Mesenchymal stem cell (in vitro differentiated cells and primary cell): ENCODE data around the gene EXOSC7.

ENCODE experiments used
- DNase-seq: peaks from one replicate; pipeline ENCODE4 v3.0.0-alpha.2; 2013
- H2AFZ ChIP-seq: one replicate; pipeline ENCODE4 v1.6.1; 2013; ENCODE audit warnings: low read depth, mild to moderate bottlenecking, control low read depth, inconsistent platforms, low read length, moderate library complexity
- H2AK5ac ChIP-seq: 2 replicates; pipeline ENCODE4 v1.6.1; 2013; ENCODE audit warnings: low read length, moderate library complexity, mild to moderate bottlenecking, inconsistent platforms; ENCODE audit not compliant: severe bottlenecking
- H2BK120ac ChIP-seq: one replicate; pipeline ENCODE4 v1.6.1; 2013; ENCODE audit warnings: low read depth, mild to moderate bottlenecking, inconsistent platforms, low read length, moderate library complexity
- H2BK12ac ChIP-seq, 2 experiments: one replicate each; pipeline ENCODE4 v1.6.1; 2013; ENCODE audit warnings: inconsistent platforms in 2 of 2, low read length in 2 of 2, mild to moderate bottlenecking in 2 of 2, moderate library complexity in 2 of 2, control low read depth in 1 of 2
- H2BK15ac ChIP-seq: one replicate; pipeline ENCODE4 v1.6.1; 2013; ENCODE audit warnings: mild to moderate bottlenecking, low read depth, inconsistent platforms; ENCODE audit not compliant: poor library complexity, severe bottlenecking
- H2BK5ac ChIP-seq: 2 replicates; pipeline ENCODE4 v1.6.1; 2013; ENCODE audit warnings: low read depth, mild to moderate bottlenecking, low read length, control low read depth, inconsistent platforms; ENCODE audit not compliant: poor library complexity, severe bottlenecking
- H3K14ac ChIP-seq, 2 experiments: one replicate each; pipeline ENCODE4 v1.6.1; 2013; ENCODE audit warnings: inconsistent platforms in 2 of 2, low read length in 2 of 2, control low read depth in 1 of 2, mild to moderate bottlenecking in 1 of 2, moderate library complexity in 1 of 2
- H3K18ac ChIP-seq, 2 experiments: one replicate each; pipeline ENCODE4 v1.6.1; 2013; ENCODE audit warnings: inconsistent platforms in 2 of 2, low read length in 2 of 2, control low read depth in 1 of 2, low read depth in 1 of 2, mild to moderate bottlenecking in 1 of 2
- H3K23ac ChIP-seq, 2 experiments: one replicate each; pipeline ENCODE4 v1.6.1; 2013; ENCODE audit warnings: inconsistent platforms in 2 of 2, low read length in 2 of 2, mild to moderate bottlenecking in 2 of 2, moderate library complexity in 2 of 2, control low read depth in 1 of 2
- H3K27ac ChIP-seq: 2 replicates; pipeline ENCODE4 v1.5.1; 2013; ENCODE audit warnings: mild to moderate bottlenecking, moderate library complexity, low read length, control low read depth, inconsistent platforms; ENCODE audit not compliant: poor library complexity, severe bottlenecking
- H3K27me3 ChIP-seq, 2 experiments: 2 replicates each; pipeline versions ENCODE4 v1.6.1 to v1.7.0; 2013; ENCODE audit warnings: low read length in 2 of 2, mild to moderate bottlenecking in 2 of 2, moderate library complexity in 2 of 2, control low read depth in 1 of 2, inconsistent platforms in 1 of 2; ENCODE audit not compliant: control insufficient read depth in 1 of 2, insufficient read depth in 1 of 2
- H3K36me3 ChIP-seq, 2 experiments: 2 replicates each; pipeline versions ENCODE4 v1.6.1 to v1.7.0; 2013; ENCODE audit warnings: low read length in 2 of 2, control low read depth in 1 of 2, inconsistent platforms in 1 of 2, low read depth in 1 of 2, mild to moderate bottlenecking in 1 of 2; ENCODE audit not compliant: insufficient read depth in 2 of 2, control insufficient read depth in 1 of 2
- H3K4ac ChIP-seq, 2 experiments: one replicate each; pipeline ENCODE4 v1.6.1; 2013; ENCODE audit warnings: inconsistent platforms in 2 of 2, low read length in 2 of 2, mild to moderate bottlenecking in 2 of 2, moderate library complexity in 2 of 2, control low read depth in 1 of 2, low read depth in 1 of 2
- H3K4me1 ChIP-seq: 2 replicates; pipeline ENCODE4 v1.6.1; 2013; ENCODE audit warnings: low read depth, low read length, control low read depth; ENCODE audit not compliant: control insufficient read depth, insufficient read depth
- H3K4me2 ChIP-seq: 2 replicates; pipeline ENCODE4 v1.6.1; 2013; ENCODE audit warnings: low read length, mild to moderate bottlenecking, inconsistent platforms; ENCODE audit not compliant: poor library complexity, severe bottlenecking
- H3K4me3 ChIP-seq, 2 experiments: 2 replicates each; pipeline versions ENCODE4 v1.5.1 to v1.7.0; 2013; ENCODE audit warnings: low read length in 2 of 2, mild to moderate bottlenecking in 2 of 2, control low read depth in 1 of 2, low read depth in 1 of 2; ENCODE audit not compliant: insufficient read depth in 1 of 2
- H3K79me1 ChIP-seq: replicated peaks from 2 replicates; pipeline ENCODE4 v1.6.1; 2013; ENCODE audit warnings: mild to moderate bottlenecking, control low read depth, low read length, inconsistent platforms; ENCODE audit not compliant: poor library complexity, severe bottlenecking
- H3K9ac ChIP-seq: 2 replicates; pipeline ENCODE4 v1.7.0; 2013; ENCODE audit warnings: mild to moderate bottlenecking, low read length, moderate library complexity
- H3K9me3 ChIP-seq: 2 replicates; pipeline ENCODE4 v1.7.0; 2013; ENCODE audit warnings: mild to moderate bottlenecking, low read length; ENCODE audit not compliant: control insufficient read depth
- H4K8ac ChIP-seq: one replicate; pipeline ENCODE4 v1.6.1; 2013; ENCODE audit warnings: inconsistent platforms, mild to moderate bottlenecking, low read length, moderate library complexity
- H4K91ac ChIP-seq: one replicate; pipeline ENCODE4 v1.6.1; 2013; ENCODE audit warnings: mild to moderate bottlenecking, low read length, inconsistent platforms
- WGBS: methylation state at CpG from one replicate; pipeline ENCODE4 v1.1.7; 2013; ENCODE audit warnings: mixed read lengths; 5-methylcytosine and 5-hydroxymethylcytosine counted together

The EXOSC7 gene

DNA sequence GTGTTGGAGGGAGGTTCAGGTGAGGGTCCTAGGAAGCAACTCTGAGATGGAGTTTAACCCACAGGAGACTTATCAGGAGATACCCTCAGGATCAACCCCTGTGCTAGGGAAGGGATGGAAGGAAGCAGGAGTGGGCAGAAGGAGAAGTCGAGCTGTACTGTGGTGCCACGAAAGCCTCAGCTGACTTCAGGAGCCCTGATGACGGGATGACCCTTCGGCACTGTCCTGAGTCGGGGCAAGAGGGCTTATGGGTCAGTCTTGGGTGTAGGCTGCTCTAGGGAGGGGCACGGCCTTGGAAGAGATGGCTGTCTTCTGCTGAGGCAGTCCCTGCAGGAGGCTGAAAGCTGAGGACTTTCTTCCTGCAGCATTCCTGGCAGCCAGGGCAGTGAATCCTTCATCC, 57.7 kb downstream of the EXOSC7 start:
- DNase-seq = no peak
- H3K9ac ChIP-seq = no peak overlapping the region
- no peak overlapping the region for H2BK12ac ChIP-seq
- 95% methylated on average over 6 of the region's 6 CpGs for WGBS
- H2BK120ac ChIP-seq = no peak overlapping the region
- H4K8ac ChIP-seq = no peak overlapping the region
- no peak overlapping the region for H3K23ac ChIP-seq
- H3K14ac ChIP-seq = no peak overlapping the region
- no peaks in the 10 kb centered on the region for H3K9me3 ChIP-seq
- no peaks in the 10 kb centered on the region for H3K27me3 ChIP-seq
- H3K4me3 ChIP-seq = no peak overlapping the region
- no peaks in the 10 kb centered on the region for H3K79me1 ChIP-seq
- H3K4me1 ChIP-seq = peaks cover 31% of the 10 kb centered on the region
- no peak overlapping the region for H3K4me2 ChIP-seq
- no peak overlapping the region for H3K4ac ChIP-seq
- H3K18ac ChIP-seq = no peak overlapping the region
- no peak overlapping the region for H2AFZ ChIP-seq
- H4K91ac ChIP-seq = peak overlapping the region; percentile 11
- peaks cover 0 to 4% of the 10 kb centered on the region in 2 experiments for H3K36me3 ChIP-seq
- no peak overlapping the region for H2AK5ac ChIP-seq
- H2BK15ac ChIP-seq = no peak overlapping the region
- H3K27ac ChIP-seq = no peak overlapping the region
- H2BK5ac ChIP-seq = no peak overlapping the region

- no peak overlapping the region for H3K18ac ChIP-seq
- WGBS = 63% methylated on average over 3 of the region's 3 CpGs
Measured at GRCh38 chr3:45034612-45035252, 58.7 kb downstream of the EXOSC7 start.

GRCh38 chr3:45035441-45036301, 59.6 kb downstream of the EXOSC7 start:
- H2AFZ ChIP-seq = peak overlapping the region; percentile 83
- H3K4me3 ChIP-seq = peak overlapping the region; percentile 42 to 66
- H2BK5ac ChIP-seq = no peak overlapping the region
- H2BK120ac ChIP-seq = no peak overlapping the region
- H3K27ac ChIP-seq = no peak overlapping the region
- DNase-seq = peak; percentile 45
- peak overlapping the region; percentile 76 for H3K4me2 ChIP-seq
- H2BK12ac ChIP-seq = peak overlapping the region in 1 of 2 experiments; percentile 4
- no peak overlapping the region for H4K91ac ChIP-seq
- no peak overlapping the region for H3K14ac ChIP-seq
- H2AK5ac ChIP-seq = no peak overlapping the region
- H3K4me1 ChIP-seq = peaks cover 19% of the 10 kb centered on the region
- peak overlapping the region in 1 of 2 experiments; percentile 37 for H3K18ac ChIP-seq
- 45% methylated on average over 60 of the region's 64 CpGs for WGBS
- H3K36me3 ChIP-seq = peaks cover 0 to 4% of the 10 kb centered on the region in 2 experiments
- peak overlapping the region in 1 of 2 experiments; percentile 24 for H3K23ac ChIP-seq
- peak overlapping the region; percentile 55 for H4K8ac ChIP-seq
- peak overlapping the region; percentile 37 for H2BK15ac ChIP-seq
- no peaks in the 10 kb centered on the region for H3K27me3 ChIP-seq
- no peaks in the 10 kb centered on the region for H3K79me1 ChIP-seq
- peak overlapping the region in 1 of 2 experiments; percentile 29 for H3K4ac ChIP-seq
- no peaks in the 10 kb centered on the region for H3K9me3 ChIP-seq
- H3K9ac ChIP-seq = peak overlapping the region; percentile 67

More at GRCh38 chr3:45034612-45035252, 58.7 kb downstream of the EXOSC7 start:
- no peak overlapping the region for H3K4me3 ChIP-seq
- H3K27me3 ChIP-seq = no peaks in the 10 kb centered on the region
- no peak overlapping the region for H3K4ac ChIP-seq
- H3K23ac ChIP-seq = no peak overlapping the region
- H3K9me3 ChIP-seq = no peaks in the 10 kb centered on the region
- H3K79me1 ChIP-seq = no peaks in the 10 kb centered on the region
- no peak overlapping the region for H2AK5ac ChIP-seq
- no peak overlapping the region for H2BK15ac ChIP-seq
- peak overlapping the region in 1 of 2 experiments; percentile 2 for H3K14ac ChIP-seq
- H4K91ac ChIP-seq = peak overlapping the region; percentile 6
- no peak overlapping the region for H2AFZ ChIP-seq
- H3K36me3 ChIP-seq = peaks cover 0 to 4% of the 10 kb centered on the region in 2 experiments
- H2BK5ac ChIP-seq = no peak overlapping the region
- H3K4me1 ChIP-seq = peaks cover 26% of the 10 kb centered on the region
- no peak overlapping the region for H3K27ac ChIP-seq
- no peak overlapping the region for H3K4me2 ChIP-seq
- DNase-seq = no peak
- H2BK120ac ChIP-seq = no peak overlapping the region
- no peak overlapping the region for H3K9ac ChIP-seq
- no peak overlapping the region for H4K8ac ChIP-seq
- H2BK12ac ChIP-seq = no peak overlapping the region
